AG10803 (cell line): ENCODE results near the gene ATP5ME.

Source experiments
- DNase-seq: peaks from one replicate; pipeline ENCODE4 v3.0.0; 2010; ENCODE audit warnings: low read depth
- H3K4me3 ChIP-seq: 2 replicates; pipeline ENCODE4 v1.5.1; 2011; ENCODE audit warnings: mild to moderate bottlenecking, low read length, control low read depth
- TF ChIP-seq, protein P1 (sequence below): conservative IDR thresholded peaks from 2 replicates; pipeline ENCODE4 v1.5.1; 2011; ENCODE audit warnings: mild to moderate bottlenecking, low read length, control low read depth, inconsistent platforms

Gene ATP5ME

GRCh38 chr4:680928-681645 lies 7.0 kb upstream of the ATP5ME start:
- peak overlapping the region; percentile 54 for H3K4me3 ChIP-seq
- TF ChIP-seq, protein P1, sequence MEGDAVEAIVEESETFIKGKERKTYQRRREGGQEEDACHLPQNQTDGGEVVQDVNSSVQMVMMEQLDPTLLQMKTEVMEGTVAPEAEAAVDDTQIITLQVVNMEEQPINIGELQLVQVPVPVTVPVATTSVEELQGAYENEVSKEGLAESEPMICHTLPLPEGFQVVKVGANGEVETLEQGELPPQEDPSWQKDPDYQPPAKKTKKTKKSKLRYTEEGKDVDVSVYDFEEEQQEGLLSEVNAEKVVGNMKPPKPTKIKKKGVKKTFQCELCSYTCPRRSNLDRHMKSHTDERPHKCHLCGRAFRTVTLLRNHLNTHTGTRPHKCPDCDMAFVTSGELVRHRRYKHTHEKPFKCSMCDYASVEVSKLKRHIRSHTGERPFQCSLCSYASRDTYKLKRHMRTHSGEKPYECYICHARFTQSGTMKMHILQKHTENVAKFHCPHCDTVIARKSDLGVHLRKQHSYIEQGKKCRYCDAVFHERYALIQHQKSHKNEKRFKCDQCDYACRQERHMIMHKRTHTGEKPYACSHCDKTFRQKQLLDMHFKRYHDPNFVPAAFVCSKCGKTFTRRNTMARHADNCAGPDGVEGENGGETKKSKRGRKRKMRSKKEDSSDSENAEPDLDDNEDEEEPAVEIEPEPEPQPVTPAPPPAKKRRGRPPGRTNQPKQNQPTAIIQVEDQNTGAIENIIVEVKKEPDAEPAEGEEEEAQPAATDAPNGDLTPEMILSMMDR, result no peak
- peak; percentile 34 for DNase-seq

- peak overlapping the region; percentile 54 for H3K4me3 ChIP-seq
- TF ChIP-seq, protein P1, result no peak
- no peak for DNase-seq
These were observed 6.5 kb upstream of the ATP5ME start for GRCh38 chr4:680551-680927.

DNA sequence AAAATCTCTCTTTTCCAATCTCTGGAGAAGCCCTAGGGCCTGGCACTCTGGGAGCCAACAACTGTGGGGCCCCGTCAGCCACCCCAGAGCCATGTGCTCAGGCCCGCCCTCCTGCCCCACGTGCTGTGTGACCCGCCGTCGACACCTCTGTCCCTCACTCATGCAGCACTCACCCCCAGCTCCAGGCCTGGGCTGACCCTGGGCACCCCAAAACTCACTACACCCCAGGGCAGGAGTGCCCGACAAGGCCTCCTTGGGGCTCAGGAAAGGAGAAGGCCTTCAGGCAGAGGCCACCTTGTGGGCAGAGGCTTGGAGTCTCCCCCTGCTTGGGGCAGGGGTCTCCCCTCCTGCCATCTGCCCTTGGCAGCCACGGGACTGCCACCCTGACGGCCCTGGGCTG lies 6.0 kb upstream of the ATP5ME start:
- DNase-seq, result no peak
- no peak overlapping the region for H3K4me3 ChIP-seq
- TF ChIP-seq, protein P1, result no peak

- no peak overlapping the region for H3K4me3 ChIP-seq
- TF ChIP-seq, protein P1, result no peak
- DNase-seq, result no peak
These were observed 5.6 kb upstream of the ATP5ME start for GRCh38 chr4:679629-680028.

DNA sequence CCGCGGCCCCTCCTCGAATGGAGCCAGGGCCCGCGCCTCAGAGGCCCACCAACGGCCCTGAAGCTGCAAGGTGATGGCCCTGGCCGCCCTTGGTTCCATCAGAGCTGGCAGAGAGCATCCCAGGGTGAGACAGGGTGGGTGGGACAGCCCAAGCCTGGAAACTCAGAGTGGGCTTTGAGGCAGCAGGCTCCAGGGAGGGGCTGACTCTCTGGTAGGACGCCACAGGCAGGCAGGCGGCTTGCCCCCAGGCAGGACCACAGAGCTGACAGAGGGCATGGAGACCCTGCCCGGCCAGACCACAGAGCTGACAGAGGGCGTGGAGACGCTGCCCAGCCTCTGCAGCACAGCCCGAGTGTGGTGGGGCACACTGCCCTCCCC lies 5.0 kb upstream of the ATP5ME start:
- H3K4me3 ChIP-seq, result no peak overlapping the region
- no peak for DNase-seq
- TF ChIP-seq, protein P1, result no peak

DNA sequence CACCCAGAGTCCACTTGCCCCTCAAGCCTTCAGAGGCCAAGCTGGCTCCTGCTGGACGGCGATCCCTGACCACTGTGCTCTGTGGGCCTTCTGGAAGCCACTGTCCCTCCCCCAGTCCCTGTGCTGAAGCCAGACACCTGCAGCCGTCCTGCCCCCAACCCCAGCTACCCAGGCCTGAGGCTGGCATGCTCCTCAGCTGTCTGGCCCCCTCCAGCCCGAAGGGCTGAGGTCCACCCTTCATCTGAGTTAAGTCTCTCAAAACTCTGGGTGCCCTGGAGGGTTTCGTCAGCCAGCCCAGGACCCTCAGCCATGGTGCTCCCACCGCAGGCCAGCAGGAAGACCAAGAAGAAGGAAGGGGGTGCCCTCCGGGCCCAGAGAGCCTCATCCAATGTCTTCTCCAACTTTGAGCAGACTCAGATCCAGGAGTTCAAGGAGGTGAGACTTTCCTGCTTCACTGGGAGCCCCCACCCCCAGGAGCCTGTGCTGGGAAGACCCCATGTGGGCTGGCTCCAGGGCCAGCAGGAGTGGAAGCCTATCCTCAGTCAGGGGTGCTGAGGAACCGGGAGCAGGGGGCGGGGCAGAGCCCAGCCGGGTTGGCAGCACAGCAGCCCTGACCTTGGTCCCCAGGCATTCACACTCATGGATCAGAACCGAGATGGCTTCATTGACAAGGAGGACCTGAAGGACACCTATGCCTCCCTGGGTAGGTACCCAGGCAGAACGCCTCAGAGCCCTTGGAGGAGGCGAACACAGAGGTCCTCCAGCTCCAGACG lies 4.4 kb upstream of the ATP5ME start:
- no peak for DNase-seq
- H3K4me3 ChIP-seq, result no peak overlapping the region
- TF ChIP-seq, protein P1, result no peak
